SK-N-MC (cell line): ENCODE measurements around the gene DUSP10.
A peak's percentile ranks its signal among the peaks of the same experiment; 100 is the strongest.

Experiments
- DNase-seq: peaks from one replicate; pipeline ENCODE4 v3.0.0-alpha.2; 2011; ENCODE audit warnings: low read depth, low spot score
- H3K27ac ChIP-seq: fragments of 200-600 bp; sonication (generic); 2 replicates; pipeline ENCODE4 v1.5.1; 2016; ENCODE audit warnings: mixed run types
- H3K36me3 ChIP-seq: fragments of 200-600 bp; sonication (generic); 2 replicates; pipeline ENCODE4 v1.6.1; 2017; ENCODE audit warnings: antibody characterized with exemption, low read length, mixed read lengths; ENCODE audit not compliant: insufficient read depth
- H3K4me3 ChIP-seq: fragments of 200-600 bp; sonication (generic); 2 replicates; pipeline ENCODE4 v1.5.1; 2016
- H3K9ac ChIP-seq: fragments of 200-600 bp; sonication (generic); 2 replicates; pipeline ENCODE4 v1.8.0; 2017; ENCODE audit warnings: mixed run types, mixed read lengths; ENCODE audit not compliant: insufficient read length
- H3K9me3 ChIP-seq: fragments of 200-600 bp; sonication (generic); 2 replicates; pipeline ENCODE4 v1.6.1; 2017; ENCODE audit warnings: low read depth, mild to moderate bottlenecking, antibody characterized with exemption, low read length, moderate library complexity, mixed read lengths
- EZH2 ChIP-seq: fragments of 200-600 bp; sonication (generic); IDR thresholded peaks from one replicate; pipeline ENCODE4 v1.6.1; 2017; ENCODE audit warnings: antibody characterized with exemption
- FOXP2 ChIP-seq: optimal IDR thresholded peaks from 2 replicates; pipeline ENCODE3; 2011; ENCODE audit warnings: mild to moderate bottlenecking, moderate library complexity; ENCODE audit not compliant: insufficient read depth; ENCODE audit errors: extremely low read length, control extremely low read depth
- POLR2AphosphoS5 ChIP-seq: IDR thresholded peaks from 2 replicates; pipeline ENCODE4 v1.6.1; 2012; ENCODE audit warnings: mild to moderate bottlenecking, low read depth, low read length, borderline replicate concordance

DUSP10 gene

GRCh38 chr1:221741703-221742554, at the start of gene DUSP10:
TSS of gene DUSP10 (minus strand) at chr1:221742089. CDS start at chr1:221739744, 2,345 bp downstream.
- Histone ChIP-seq H3K27ac (no peak within 1 kb of the TSS), H3K9me3 (no peaks in the 10 kb centered on the region), H3K36me3 (no peaks in the 10 kb centered on the region), H3K4me3 (peak within 1 kb of the TSS; percentile 80), H3K9ac (no peak within 1 kb of the TSS)
- DNase-seq: peak; percentile 87
- TF ChIP-seq FOXP2 (no peak), POLR2AphosphoS5 (no peak), EZH2 (no peak)

GRCh38 chr1:221788466-221788865, 46.6 kb upstream of the DUSP10 start:
- Histone ChIP-seq H3K27ac (no peak overlapping the region), H3K36me3 (no peaks in the 10 kb centered on the region), H3K9ac (no peak overlapping the region), H3K4me3 (no peak overlapping the region), H3K9me3 (no peaks in the 10 kb centered on the region)
- TF ChIP-seq FOXP2 (no peak), EZH2 (no peak), POLR2AphosphoS5 (no peak)
- DNase-seq: no peak

DNA sequence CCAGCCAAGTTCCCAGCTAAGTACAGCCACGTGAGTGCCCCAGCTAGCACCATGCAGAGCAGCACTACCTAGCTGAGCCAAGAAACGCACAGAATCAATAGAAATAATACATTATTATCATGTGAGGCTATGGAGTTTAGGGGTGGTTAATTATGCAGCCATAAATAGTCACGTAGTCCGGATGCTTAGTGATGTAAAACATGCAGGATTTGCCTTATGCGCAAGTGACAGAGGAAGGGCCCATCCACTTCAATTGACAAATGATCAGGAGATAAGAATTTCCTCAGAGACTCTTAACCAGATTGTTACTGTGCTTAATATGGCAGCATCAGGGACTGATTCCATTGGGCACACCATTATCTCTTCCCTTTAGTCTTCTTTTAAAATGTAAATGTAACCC, 44.8 kb upstream of the DUSP10 start:
- DNase-seq: no peak
- no peaks in the 10 kb centered on the region for H3K9me3 ChIP-seq
- H3K9ac ChIP-seq: no peak overlapping the region
- H3K36me3 ChIP-seq: no peaks in the 10 kb centered on the region
- no peak for TF ChIP-seq EZH2
- TF ChIP-seq FOXP2: no peak
- H3K4me3 ChIP-seq: no peak overlapping the region
- no peak overlapping the region for H3K27ac ChIP-seq

DNA sequence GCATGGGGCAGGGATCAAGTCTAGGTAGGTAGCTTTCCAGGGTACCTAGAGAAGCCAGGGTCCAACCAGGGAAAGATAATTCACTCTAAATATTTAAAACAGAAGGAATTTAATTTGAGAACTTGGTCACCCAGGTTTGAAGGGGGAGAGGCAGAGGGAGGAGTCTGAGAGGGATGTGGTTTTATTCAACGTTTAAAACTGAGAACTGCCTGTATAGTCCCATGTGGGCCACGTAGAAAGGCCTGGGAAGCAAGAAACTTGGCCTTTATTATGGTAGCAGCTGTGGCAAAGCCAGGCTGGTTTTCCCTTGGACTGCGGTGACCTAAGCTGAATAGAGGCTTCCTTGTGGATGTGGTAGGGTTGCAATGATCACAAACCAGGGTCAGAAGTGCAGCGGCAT, 42.0 kb upstream of the DUSP10 start:
- TF ChIP-seq FOXP2 (no peak), EZH2 (no peak), POLR2AphosphoS5 (no peak)
- no peak overlapping the region for H3K9ac ChIP-seq
- no peaks in the 10 kb centered on the region for H3K9me3 ChIP-seq
- no peak for DNase-seq
- H3K4me3 ChIP-seq: no peak overlapping the region
- H3K27ac ChIP-seq: no peak overlapping the region
- H3K36me3 ChIP-seq: no peaks in the 10 kb centered on the region

DNA sequence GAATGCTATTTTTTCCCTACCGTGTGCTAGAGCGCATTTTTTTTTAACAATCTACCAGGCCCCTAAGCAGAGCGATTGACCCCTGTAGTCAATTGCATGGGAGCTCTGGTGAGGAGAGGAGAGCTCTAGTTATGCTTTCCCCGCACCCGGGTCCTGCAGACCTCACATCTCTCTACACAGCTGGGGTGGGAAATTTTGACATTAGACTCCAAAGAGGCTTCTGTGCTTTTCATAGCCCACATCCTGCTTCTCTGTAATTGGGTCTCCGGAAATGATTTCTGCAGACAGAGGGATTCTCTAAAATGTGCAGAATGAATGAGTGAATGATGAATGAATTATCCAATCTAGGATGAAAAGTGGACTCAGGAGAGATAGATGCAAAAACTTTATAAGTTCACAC, 41.5 kb upstream of the DUSP10 start:
- Histone ChIP-seq H3K9me3 (no peaks in the 10 kb centered on the region), H3K27ac (no peak overlapping the region), H3K9ac (no peak overlapping the region), H3K4me3 (no peak overlapping the region), H3K36me3 (no peaks in the 10 kb centered on the region)
- TF ChIP-seq FOXP2 (no peak), POLR2AphosphoS5 (no peak), EZH2 (no peak)
- DNase-seq: no peak

DNA sequence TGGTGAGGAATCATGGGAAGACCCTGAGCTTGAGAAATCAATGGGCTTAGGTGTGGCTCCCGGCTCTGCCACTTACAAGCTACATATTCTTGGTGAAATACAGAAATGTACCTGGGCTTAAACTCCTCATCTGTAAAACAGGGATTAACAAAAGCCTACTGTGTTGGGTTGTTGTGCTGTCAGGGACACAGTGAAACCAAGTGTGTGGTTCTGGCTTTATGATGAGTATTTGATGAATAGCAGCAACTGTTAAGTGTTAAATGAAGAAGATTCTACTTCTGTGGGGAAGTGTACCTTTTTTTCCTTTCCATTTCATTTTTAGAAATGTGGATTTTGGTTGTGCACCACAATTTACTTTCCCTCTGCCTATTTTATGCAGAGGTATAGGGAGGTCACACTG, 41.1 kb upstream of the DUSP10 start:
- H3K36me3 ChIP-seq: no peaks in the 10 kb centered on the region
- no peak overlapping the region for H3K27ac ChIP-seq
- no peak overlapping the region for H3K4me3 ChIP-seq
- TF ChIP-seq EZH2: no peak
- H3K9me3 ChIP-seq: no peaks in the 10 kb centered on the region
- DNase-seq: no peak
- no peak overlapping the region for H3K9ac ChIP-seq

DNA sequence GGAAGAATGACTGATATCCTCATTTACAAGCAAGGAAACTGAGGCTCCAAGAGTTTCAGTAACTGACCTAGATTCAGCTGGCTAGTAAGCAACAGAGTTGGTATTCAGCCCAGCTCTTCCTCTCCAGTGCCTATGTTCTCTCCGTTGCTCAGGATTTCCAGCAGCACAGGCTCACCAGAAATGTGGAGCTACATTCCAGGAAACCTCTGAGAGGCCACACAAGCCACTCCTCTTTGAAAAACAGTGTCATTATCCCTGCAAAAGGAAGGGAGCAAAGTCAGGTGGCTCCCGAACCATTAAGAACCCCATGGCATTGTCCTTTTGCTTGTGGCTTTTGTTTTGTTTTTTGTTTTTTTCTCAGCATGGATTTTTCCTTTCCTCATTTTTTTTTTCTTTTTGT, 40.6 kb upstream of the DUSP10 start:
- Histone ChIP-seq H3K4me3 (no peak overlapping the region), H3K9me3 (no peaks in the 10 kb centered on the region), H3K9ac (no peak overlapping the region), H3K36me3 (no peaks in the 10 kb centered on the region), H3K27ac (no peak overlapping the region)
- TF ChIP-seq FOXP2 (no peak), POLR2AphosphoS5 (no peak), EZH2 (no peak)
- no peak for DNase-seq

- no peak for TF ChIP-seq EZH2
- no peak overlapping the region for H3K27ac ChIP-seq
- no peak overlapping the region for H3K4me3 ChIP-seq
- H3K9ac ChIP-seq: no peak overlapping the region
- no peak for DNase-seq
- H3K9me3 ChIP-seq: no peaks in the 10 kb centered on the region
- H3K36me3 ChIP-seq: no peaks in the 10 kb centered on the region
These were observed 39.3 kb upstream of the DUSP10 start for GRCh38 chr1:221781102-221781755.

DNA sequence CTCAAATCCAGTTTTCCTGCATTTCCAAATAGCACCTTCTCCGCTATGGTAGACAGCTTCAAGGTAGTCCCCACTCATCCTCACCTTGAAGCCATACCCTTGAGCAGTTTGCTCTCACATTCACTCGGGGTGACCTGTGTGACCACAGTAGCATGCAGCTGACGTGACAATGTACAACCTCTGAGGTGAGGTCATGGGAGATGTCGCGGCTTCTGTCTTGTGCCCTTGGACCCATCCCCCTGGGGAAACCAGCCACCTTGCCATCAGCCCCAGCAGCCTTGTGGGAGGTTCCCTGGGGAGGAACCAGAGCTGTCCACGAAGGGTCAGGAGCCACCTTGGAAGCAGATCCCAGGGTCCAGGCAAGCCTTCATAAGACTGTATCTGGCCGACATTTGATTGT, 38.3 kb upstream of the DUSP10 start:
- no peak overlapping the region for H3K27ac ChIP-seq
- no peak for DNase-seq
- no peak for TF ChIP-seq EZH2
- no peak for TF ChIP-seq FOXP2
- no peak for TF ChIP-seq POLR2AphosphoS5

More for the DNA sequence above, 38.3 kb upstream of the DUSP10 start:
- Histone ChIP-seq H3K4me3 (no peak overlapping the region), H3K9ac (no peak overlapping the region), H3K36me3 (no peaks in the 10 kb centered on the region), H3K9me3 (no peaks in the 10 kb centered on the region)
